ENCODE data around the gene RGL1. TPM values are rescaled to one million over a fixed set of nuclear protein-coding genes. Genes with fewer than 3 reads are reported as not detected.

The RGL1 gene
- total and polyA plus RNA-seq, 8 donors, result 0.58 to 22.2 (median 8.5) TPM

GRCh38 chr1:183911285-183911684, 106.4 kb downstream of the RGL1 start:
- peaks cover 0 to 66% (median 52%) of the 10 kb centered on the region in 4 donors for H3K36me3 ChIP-seq
- 67 to 88% (median 75%) methylated on average over 2 of the region's 2 CpGs for WGBS, 5 donors
- no peak overlapping the region for H3K4me3 ChIP-seq
- TF ChIP-seq POLR2AphosphoS5 (IDR thresholded peaks at IDR 0.05) (no peak), EP300 (IDR thresholded peaks at IDR 0.05) (no peak), CTCF (IDR thresholded peaks at IDR 0.05) (no peak), POLR2A (IDR thresholded peaks at IDR 0.05) (no peak)
- no peaks in the 10 kb centered on the region for H3K27me3 ChIP-seq
- peaks cover 0 to 31% (median 11%) of the 10 kb centered on the region in 4 donors for H3K4me1 ChIP-seq
- DNase-seq, result peak in 1 of 2 donors; percentile 60
- intact Hi-C loops (cut with DNase I; ENCODE audit: low total_unique reads), result no loop called here
- H3K27ac ChIP-seq, result peak overlapping the region in 3 of 5 donors; percentile 27 to 60 (median 30)
- H3K9me3 ChIP-seq, result no peaks in the 10 kb centered on the region

- TF ChIP-seq POLR2AphosphoS5 (IDR thresholded peaks at IDR 0.05) (no peak), CTCF (IDR thresholded peaks at IDR 0.05) (no peak), POLR2A (IDR thresholded peaks at IDR 0.05) (no peak), EP300 (IDR thresholded peaks at IDR 0.05) (no peak)
Observed at GRCh38 chr1:183912265-183912886, 107.5 kb downstream of the RGL1 start.

GRCh38 chr1:183913567-183913993, 108.7 kb downstream of the RGL1 start:
- TF ChIP-seq POLR2A (IDR thresholded peaks at IDR 0.05) (no peak), POLR2AphosphoS5 (IDR thresholded peaks at IDR 0.05) (peak in 1 of 3 donors; percentile 35), EP300 (IDR thresholded peaks at IDR 0.05) (no peak)
- Histone ChIP-seq H3K4me1 (peaks cover 0 to 33% (median 12%) of the 10 kb centered on the region in 4 donors), H3K27me3 (no peaks in the 10 kb centered on the region), H3K4me3 (no peak overlapping the region), H3K27ac (peak overlapping the region in 2 of 5 donors; percentile 29 to 42), H3K9me3 (no peaks in the 10 kb centered on the region), H3K36me3 (peaks cover 0 to 64% (median 49%) of the 10 kb centered on the region in 4 donors)
- intact Hi-C loops (cut with DNase I; ENCODE audit: low total_unique reads), result no loop called here
- WGBS, 5 donors, result 92 to 96% (median 94%) methylated on average over 3 of the region's 3 CpGs
- no peak for DNase-seq

More at GRCh38 chr1:183912265-183912886, 107.5 kb downstream of the RGL1 start:
- H3K9me3 ChIP-seq, result no peaks in the 10 kb centered on the region
- no peak for DNase-seq
- peaks cover 0 to 64% (median 50%) of the 10 kb centered on the region in 4 donors for H3K36me3 ChIP-seq
- H3K4me3 ChIP-seq, result no peak overlapping the region
- peaks cover 0 to 33% (median 12%) of the 10 kb centered on the region in 4 donors for H3K4me1 ChIP-seq
- intact Hi-C loops (cut with DNase I; ENCODE audit: low total_unique reads), result no loop called here
- H3K27me3 ChIP-seq, result no peaks in the 10 kb centered on the region
- H3K27ac ChIP-seq, result peak overlapping the region in 2 of 5 donors; percentile 24 to 60
- 84 to 96% (median 95%) methylated on average over 5 of the region's 5 CpGs for WGBS, 5 donors

GRCh38 chr1:183914276-183914675, 109.4 kb downstream of the RGL1 start:
- H3K27ac ChIP-seq, result peak overlapping the region in 1 of 5 donors; percentile 42
- peaks cover 0 to 60% (median 46%) of the 10 kb centered on the region in 4 donors for H3K36me3 ChIP-seq
- TF ChIP-seq EP300 (IDR thresholded peaks at IDR 0.05) (no peak), POLR2A (IDR thresholded peaks at IDR 0.05) (no peak), CTCF (IDR thresholded peaks at IDR 0.05) (no peak), POLR2AphosphoS5 (IDR thresholded peaks at IDR 0.05) (no peak)
- no peaks in the 10 kb centered on the region for H3K27me3 ChIP-seq
- no peaks in the 10 kb centered on the region for H3K9me3 ChIP-seq
- intact Hi-C loops (cut with DNase I; ENCODE audit: low total_unique reads), result no loop called here
- 27 to 51% (median 35%) methylated on average over 3 of the region's 3 CpGs for WGBS, 5 donors
- DNase-seq, result no peak
- peaks cover 0 to 33% (median 12%) of the 10 kb centered on the region in 4 donors for H3K4me1 ChIP-seq
- H3K4me3 ChIP-seq, result no peak overlapping the region

GRCh38 chr1:183914891-183915290, 110.0 kb downstream of the RGL1 start:
- H3K4me1 ChIP-seq, result peaks cover 0 to 33% (median 12%) of the 10 kb centered on the region in 4 donors
- H3K36me3 ChIP-seq, result peaks cover 0 to 55% (median 46%) of the 10 kb centered on the region in 4 donors
- no peaks in the 10 kb centered on the region for H3K27me3 ChIP-seq
- DNase-seq, result no peak
- no peak overlapping the region for H3K27ac ChIP-seq
- no peaks in the 10 kb centered on the region for H3K9me3 ChIP-seq
- TF ChIP-seq POLR2A (IDR thresholded peaks at IDR 0.05) (no peak), POLR2AphosphoS5 (IDR thresholded peaks at IDR 0.05) (no peak), CTCF (IDR thresholded peaks at IDR 0.05) (no peak), EP300 (IDR thresholded peaks at IDR 0.05) (no peak)
- no peak overlapping the region for H3K4me3 ChIP-seq
- intact Hi-C loops (cut with DNase I; ENCODE audit: low total_unique reads), result loop anchor here (5.0 kb wide), 1 partner anchor 263 kb away; the partner anchor contains the start of gene APOBEC4
